Karpas-422 (cell line): ENCODE results near the gene SEC63. TPM values are rescaled to one million over a fixed set of nuclear protein-coding genes. Genes with fewer than 3 reads are reported as not detected.
"Not testable (repeated sequence)": the region's sequence is repeated elsewhere in the genome, so short reads cannot be mapped to it uniquely, and the experiment has no call there.

Experiments
- DNase-seq: peaks from one replicate; pipeline ENCODE4 v3.0.0-alpha.2; 2015
- H2AFZ ChIP-seq: fragments of 200-600 bp; sonication (generic); 2 replicates; pipeline ENCODE4 v1.6.1; 2014; ENCODE audit warnings: antibody characterized with exemption, low read length, mixed read lengths
- H3K27ac ChIP-seq: fragments of 200-600 bp; sonication (generic); 2 replicates; pipeline ENCODE4 v1.5.1; 2014; ENCODE audit warnings: mild to moderate bottlenecking, low read length, moderate library complexity
- H3K27me3 ChIP-seq: fragments of 200-600 bp; sonication (generic); 2 replicates; pipeline ENCODE4 v1.6.1; 2014; ENCODE audit warnings: low read length, mixed read lengths
- H3K36me3 ChIP-seq: fragments of 200-600 bp; sonication (generic); 2 replicates; pipeline ENCODE4 v1.6.1; 2014; ENCODE audit warnings: low read length, mixed read lengths; ENCODE audit not compliant: insufficient read depth
- H3K4me1 ChIP-seq: fragments of 200-600 bp; sonication (generic); 2 replicates; pipeline ENCODE4 v1.6.1; 2014; ENCODE audit warnings: mild to moderate bottlenecking, low read length, mixed read lengths
- H3K4me2 ChIP-seq: fragments of 200-600 bp; sonication (generic); 2 replicates; pipeline ENCODE4 v1.6.1; 2014; ENCODE audit warnings: low read length, low read depth, mild to moderate bottlenecking; ENCODE audit not compliant: poor library complexity, severe bottlenecking
- H3K4me3 ChIP-seq: fragments of 200-600 bp; sonication (generic); 2 replicates; pipeline ENCODE4 v1.5.1; 2014; ENCODE audit warnings: mild to moderate bottlenecking, antibody characterized with exemption, low read length, mixed read lengths
- H3K79me2 ChIP-seq: fragments of 200-600 bp; sonication (generic); 2 replicates; pipeline ENCODE4 v1.6.1; 2014; ENCODE audit warnings: mild to moderate bottlenecking, low read length, mixed read lengths
- H3K9ac ChIP-seq: fragments of 200-600 bp; sonication (generic); 2 replicates; pipeline ENCODE4 v1.6.0; 2014; ENCODE audit warnings: low read length
- H3K9me2 ChIP-seq: fragments of 200-600 bp; sonication (generic), shearing (Covaris generic); replicated peaks from 2 replicates; pipeline ENCODE4 v1.6.0; 2014; ENCODE audit warnings: mild to moderate bottlenecking, low read length, moderate library complexity; ENCODE audit not compliant: insufficient read depth
- H3K9me3 ChIP-seq: fragments of 300-700, 200-600 bp; sonication (generic); 2 replicates; pipeline ENCODE4 v1.6.1; 2014; ENCODE audit warnings: low read length, mixed read lengths
- H4K20me1 ChIP-seq: fragments of 200-600 bp; sonication (generic); 2 replicates; pipeline ENCODE4 v1.6.1; 2014; ENCODE audit warnings: mild to moderate bottlenecking, antibody characterized with exemption, low read length, low read depth; ENCODE audit not compliant: insufficient read depth
- total RNA-seq: library from RNA; depleted of rRNA; stranded (reverse); fragments of >200 nt; shearing (Covaris generic); gene quantifications from 2 replicates; pipeline ENCODE4 v1.2.3, GENCODE V29; 2014; ENCODE audit warnings: low replicate concordance

SEC63 gene
- total RNA-seq, 1 experiment from 2014 or later: 46.0 TPM

- not testable (repeated sequence) for H3K27me3 ChIP-seq, H3K79me2 ChIP-seq, H3K27ac ChIP-seq, DNase-seq, H3K9ac ChIP-seq, H3K4me3 ChIP-seq, H2AFZ ChIP-seq, H3K36me3 ChIP-seq, H3K9me3 ChIP-seq, H3K9me2 ChIP-seq, H3K4me2 ChIP-seq, H3K4me1 ChIP-seq, H4K20me1 ChIP-seq
These were observed 97.9 kb downstream of the SEC63 start for GRCh38 chr6:107860144-107860543.

- no peaks in the 10 kb centered on the region for H3K79me2 ChIP-seq
- DNase-seq: no peak
- peaks cover 7% of the 10 kb centered on the region for H3K4me1 ChIP-seq
- H3K4me3 ChIP-seq: no peak overlapping the region
- no peaks in the 10 kb centered on the region for H4K20me1 ChIP-seq
- no peaks in the 10 kb centered on the region for H3K27me3 ChIP-seq
- H3K36me3 ChIP-seq: no peaks in the 10 kb centered on the region
- no peaks in the 10 kb centered on the region for H3K9me3 ChIP-seq
- H3K9me2 ChIP-seq: no peaks in the 10 kb centered on the region
- no peak overlapping the region for H3K4me2 ChIP-seq
- no peak overlapping the region for H3K9ac ChIP-seq
- no peak overlapping the region for H3K27ac ChIP-seq
- no peak overlapping the region for H2AFZ ChIP-seq
These were observed 104.8 kb downstream of the SEC63 start for GRCh38 chr6:107853230-107853629.

GRCh38 chr6:107849325-107849724 lies 108.7 kb downstream of the SEC63 start:
- no peak overlapping the region for H2AFZ ChIP-seq
- no peaks in the 10 kb centered on the region for H3K36me3 ChIP-seq
- H3K79me2 ChIP-seq: no peaks in the 10 kb centered on the region
- H3K27ac ChIP-seq: no peak overlapping the region
- peaks cover 10% of the 10 kb centered on the region for H3K4me1 ChIP-seq
- H3K27me3 ChIP-seq: no peaks in the 10 kb centered on the region
- no peak for DNase-seq
- no peak overlapping the region for H3K4me2 ChIP-seq
- no peaks in the 10 kb centered on the region for H3K9me2 ChIP-seq
- no peak overlapping the region for H3K9ac ChIP-seq
- no peak overlapping the region for H3K4me3 ChIP-seq
- H3K9me3 ChIP-seq: no peaks in the 10 kb centered on the region
- no peaks in the 10 kb centered on the region for H4K20me1 ChIP-seq

- Histone ChIP-seq H3K9me2 (no peaks in the 10 kb centered on the region), H3K4me2 (peak overlapping the region; percentile 88), H3K4me1 (peaks cover 10% of the 10 kb centered on the region), H4K20me1 (no peaks in the 10 kb centered on the region), H3K79me2 (no peaks in the 10 kb centered on the region), H3K4me3 (peak overlapping the region; percentile 68), H3K36me3 (no peaks in the 10 kb centered on the region), H3K9ac (peak overlapping the region; percentile 62), H3K9me3 (no peaks in the 10 kb centered on the region), H2AFZ (peak overlapping the region; percentile 98), H3K27me3 (no peaks in the 10 kb centered on the region), H3K27ac (no peak overlapping the region)
- DNase-seq: peak; percentile 84
These were observed 109.9 kb downstream of the SEC63 start for GRCh38 chr6:107847844-107848802.

- no peak for DNase-seq
- no peak overlapping the region for H2AFZ ChIP-seq
These were observed 111.7 kb downstream of the SEC63 start for GRCh38 chr6:107846262-107846795.

GRCh38 chr6:107845777-107846176 lies 112.2 kb downstream of the SEC63 start:
- no peak overlapping the region for H3K9ac ChIP-seq
- no peak overlapping the region for H3K4me2 ChIP-seq
- no peaks in the 10 kb centered on the region for H4K20me1 ChIP-seq
- no peak overlapping the region for H2AFZ ChIP-seq
- no peak overlapping the region for H3K4me3 ChIP-seq
- H3K27me3 ChIP-seq: no peaks in the 10 kb centered on the region
- H3K27ac ChIP-seq: no peak overlapping the region
- DNase-seq: no peak
- H3K9me2 ChIP-seq: no peaks in the 10 kb centered on the region
- no peaks in the 10 kb centered on the region for H3K9me3 ChIP-seq
- peaks cover 10% of the 10 kb centered on the region for H3K4me1 ChIP-seq
- no peaks in the 10 kb centered on the region for H3K79me2 ChIP-seq
- H3K36me3 ChIP-seq: no peaks in the 10 kb centered on the region

More at GRCh38 chr6:107846262-107846795, 111.7 kb downstream of the SEC63 start:
- Histone ChIP-seq H3K9me3 (no peaks in the 10 kb centered on the region), H3K27ac (no peak overlapping the region), H3K79me2 (no peaks in the 10 kb centered on the region), H3K4me1 (peaks cover 10% of the 10 kb centered on the region), H4K20me1 (no peaks in the 10 kb centered on the region), H3K4me2 (no peak overlapping the region), H3K4me3 (no peak overlapping the region), H3K27me3 (no peaks in the 10 kb centered on the region), H3K36me3 (no peaks in the 10 kb centered on the region), H3K9ac (no peak overlapping the region), H3K9me2 (no peaks in the 10 kb centered on the region)

- no peak overlapping the region for H3K27ac ChIP-seq
- H2AFZ ChIP-seq: no peak overlapping the region
- H3K36me3 ChIP-seq: no peaks in the 10 kb centered on the region
- H3K4me1 ChIP-seq: peaks cover 5% of the 10 kb centered on the region
- no peaks in the 10 kb centered on the region for H3K27me3 ChIP-seq
- H3K9ac ChIP-seq: no peak overlapping the region
- H3K79me2 ChIP-seq: no peaks in the 10 kb centered on the region
- no peak overlapping the region for H3K4me3 ChIP-seq
- H3K9me2 ChIP-seq: no peaks in the 10 kb centered on the region
- DNase-seq: no peak
- H4K20me1 ChIP-seq: no peaks in the 10 kb centered on the region
- no peaks in the 10 kb centered on the region for H3K9me3 ChIP-seq
- H3K4me2 ChIP-seq: no peak overlapping the region
These were observed 114.6 kb downstream of the SEC63 start for GRCh38 chr6:107843400-107843799.

GRCh38 chr6:107841275-107841670 lies 116.7 kb downstream of the SEC63 start:
- no peaks in the 10 kb centered on the region for H3K9me2 ChIP-seq
- no peak overlapping the region for H2AFZ ChIP-seq
- H3K4me2 ChIP-seq: no peak overlapping the region
- no peaks in the 10 kb centered on the region for H4K20me1 ChIP-seq
- no peaks in the 10 kb centered on the region for H3K4me1 ChIP-seq
- DNase-seq: no peak
- no peaks in the 10 kb centered on the region for H3K9me3 ChIP-seq
- H3K27ac ChIP-seq: no peak overlapping the region
- H3K36me3 ChIP-seq: no peaks in the 10 kb centered on the region
- no peaks in the 10 kb centered on the region for H3K79me2 ChIP-seq
- no peaks in the 10 kb centered on the region for H3K27me3 ChIP-seq
- H3K9ac ChIP-seq: no peak overlapping the region
- H3K4me3 ChIP-seq: no peak overlapping the region
